Glutamatergic neuron (in vitro differentiated cells): Measurements from ENCODE around the gene MEGF11. TPM values are rescaled to one million over a fixed set of nuclear protein-coding genes. Genes with fewer than 3 reads are reported as not detected.

Source experiments
- DNase-seq: peaks from one replicate; pipeline ENCODE4 v3.0.0; 2022
- H3K27ac Mint-ChIP-seq: one replicate; pipeline ENCODE4 v1.8.0; 2020; ENCODE audit warnings: mild to moderate bottlenecking, mixed read lengths, inconsistent platforms; ENCODE audit not compliant: unreplicated experiment
- H3K27me3 Mint-ChIP-seq: one replicate; pipeline ENCODE4 v1.8.0; 2020; ENCODE audit warnings: mild to moderate bottlenecking, moderate library complexity, mixed read lengths, inconsistent platforms; ENCODE audit not compliant: unreplicated experiment
- H3K36me3 Mint-ChIP-seq: one replicate; pipeline ENCODE4 v1.8.0; 2020; ENCODE audit warnings: mild to moderate bottlenecking, mixed read lengths, inconsistent platforms; ENCODE audit not compliant: unreplicated experiment
- H3K4me1 Mint-ChIP-seq: one replicate; pipeline ENCODE4 v1.8.0; 2020; ENCODE audit warnings: mild to moderate bottlenecking, low read depth, mixed read lengths, inconsistent platforms; ENCODE audit not compliant: unreplicated experiment
- H3K4me3 Mint-ChIP-seq: one replicate; pipeline ENCODE4 v1.8.0; 2020; ENCODE audit warnings: mild to moderate bottlenecking, mixed read lengths, inconsistent platforms; ENCODE audit not compliant: unreplicated experiment
- H3K9me3 Mint-ChIP-seq: one replicate; pipeline ENCODE4 v1.8.0; 2020; ENCODE audit warnings: mild to moderate bottlenecking, moderate library complexity, mixed read lengths, inconsistent platforms; ENCODE audit not compliant: unreplicated experiment
- CTCF ChIP-seq: fragments of 200-600 bp; sonication (generic); IDR thresholded peaks from one replicate; pipeline ENCODE4 v1.5.0; 2021; ENCODE audit not compliant: partially characterized antibody, unreplicated experiment
- total RNA-seq: library from RNA; stranded (reverse); fragmentation: NEBNext Ultra II Directional; extraction: Animal tissue kit (Norgen Biotek cat#: 25700); gene quantifications from one replicate; pipeline ENCODE4 v1.2.1, GENCODE V29; 2021; ENCODE audit not compliant: unreplicated experiment

The MEGF11 gene
- total RNA-seq, 1 donor from 2014 or later: 2.6 TPM

- no peak overlapping the region for H3K4me3 Mint-ChIP-seq
- peaks cover 2% of the 10 kb centered on the region for H3K4me1 Mint-ChIP-seq
- H3K36me3 Mint-ChIP-seq: no peaks in the 10 kb centered on the region
- peaks cover 3% of the 10 kb centered on the region for H3K9me3 Mint-ChIP-seq
- no peak for DNase-seq
- H3K27me3 Mint-ChIP-seq: peaks cover 8% of the 10 kb centered on the region
- H3K27ac Mint-ChIP-seq: no peak overlapping the region
- TF ChIP-seq CTCF: no peak
These were observed 37.0 kb upstream of the MEGF11 start for GRCh38 chr15:66290518-66290917.

- no peak for TF ChIP-seq CTCF
- no peak overlapping the region for H3K27ac Mint-ChIP-seq
- H3K4me3 Mint-ChIP-seq: no peak overlapping the region
- peaks cover 2% of the 10 kb centered on the region for H3K4me1 Mint-ChIP-seq
- H3K36me3 Mint-ChIP-seq: no peaks in the 10 kb centered on the region
- H3K27me3 Mint-ChIP-seq: peaks cover 8% of the 10 kb centered on the region
- peaks cover 3% of the 10 kb centered on the region for H3K9me3 Mint-ChIP-seq
- no peak for DNase-seq
These were observed 36.5 kb upstream of the MEGF11 start for GRCh38 chr15:66290007-66290406.

- DNase-seq: no peak
- no peak for TF ChIP-seq CTCF
- H3K4me3 Mint-ChIP-seq: no peak overlapping the region
- H3K27ac Mint-ChIP-seq: no peak overlapping the region
- H3K4me1 Mint-ChIP-seq: peaks cover 2% of the 10 kb centered on the region
- H3K27me3 Mint-ChIP-seq: peaks cover 2% of the 10 kb centered on the region
- no peaks in the 10 kb centered on the region for H3K9me3 Mint-ChIP-seq
- no peaks in the 10 kb centered on the region for H3K36me3 Mint-ChIP-seq
These were observed 35.1 kb upstream of the MEGF11 start for GRCh38 chr15:66288551-66289185.

- TF ChIP-seq CTCF: no peak
- H3K4me3 Mint-ChIP-seq: no peak overlapping the region
- H3K9me3 Mint-ChIP-seq: no peaks in the 10 kb centered on the region
- no peak for DNase-seq
- no peaks in the 10 kb centered on the region for H3K36me3 Mint-ChIP-seq
- H3K27ac Mint-ChIP-seq: no peak overlapping the region
- H3K27me3 Mint-ChIP-seq: peaks cover 2% of the 10 kb centered on the region
- peaks cover 2% of the 10 kb centered on the region for H3K4me1 Mint-ChIP-seq
These were observed 34.5 kb upstream of the MEGF11 start for GRCh38 chr15:66288093-66288492.

- Mint-ChIP-seq H3K27me3 (peaks cover 2% of the 10 kb centered on the region), H3K9me3 (no peaks in the 10 kb centered on the region), H3K27ac (no peak overlapping the region), H3K4me1 (peaks cover 2% of the 10 kb centered on the region), H3K36me3 (no peaks in the 10 kb centered on the region), H3K4me3 (no peak overlapping the region)
- DNase-seq: no peak
- peak; percentile 77 for TF ChIP-seq CTCF
These were observed 34.0 kb upstream of the MEGF11 start for GRCh38 chr15:66287461-66288057.
